Medulla oblongata (tissue), 1 donor: Measurements from ENCODE around the gene PRDM16.
A peak's percentile ranks its signal among the peaks of the same experiment; 100 is the strongest.
"Not testable (repeated sequence)": the region's sequence is repeated elsewhere in the genome, so short reads cannot be mapped to it uniquely, and the experiment has no call there.

Experiments used
- DNase-seq: peaks from one replicate; pipeline ENCODE4 v3.0.0-alpha.2; 2015; ENCODE audit errors: extremely low spot score

Gene PRDM16

GRCh38 chr1:3161176-3161840 lies 92.3 kb downstream of the PRDM16 start:
- DNase-seq = peak; percentile 74

- DNase-seq = no peak
Measured at GRCh38 chr1:3162322-3162882, 93.4 kb downstream of the PRDM16 start.

GRCh38 chr1:3163356-3163755 lies 94.4 kb downstream of the PRDM16 start:
- no peak for DNase-seq

- DNase-seq = no peak
Measured at GRCh38 chr1:3164671-3165070, 95.7 kb downstream of the PRDM16 start.

GRCh38 chr1:3165189-3165588 lies 96.2 kb downstream of the PRDM16 start:
- DNase-seq = not testable (repeated sequence)

GRCh38 chr1:3166206-3166918 lies 97.4 kb downstream of the PRDM16 start:
- no peak for DNase-seq

- no peak for DNase-seq
Measured at GRCh38 chr1:3167255-3167654, 98.3 kb downstream of the PRDM16 start.

DNA sequence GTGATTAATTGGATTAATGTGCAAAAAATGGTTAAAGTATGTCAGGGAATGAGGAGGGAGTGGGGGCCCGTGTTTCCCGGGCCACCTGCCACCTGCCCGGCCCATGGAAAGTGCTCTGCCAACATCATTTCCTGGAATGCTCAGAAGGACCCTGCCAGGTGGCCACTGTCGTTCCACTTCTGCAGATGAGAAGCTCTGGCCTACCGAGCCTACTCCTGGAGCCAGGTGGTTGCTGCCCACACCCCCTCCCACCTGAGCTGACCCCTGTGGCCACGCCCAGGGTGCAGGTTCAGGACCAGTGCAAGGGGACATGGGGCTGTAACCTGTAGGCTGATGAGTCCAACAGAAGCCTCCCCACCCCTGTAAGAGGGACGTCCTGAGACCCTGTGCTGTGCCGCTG lies 99.7 kb downstream of the PRDM16 start:
- DNase-seq = no peak

GRCh38 chr1:3169665-3170356 lies 100.8 kb downstream of the PRDM16 start:
- DNase-seq = no peak

DNA sequence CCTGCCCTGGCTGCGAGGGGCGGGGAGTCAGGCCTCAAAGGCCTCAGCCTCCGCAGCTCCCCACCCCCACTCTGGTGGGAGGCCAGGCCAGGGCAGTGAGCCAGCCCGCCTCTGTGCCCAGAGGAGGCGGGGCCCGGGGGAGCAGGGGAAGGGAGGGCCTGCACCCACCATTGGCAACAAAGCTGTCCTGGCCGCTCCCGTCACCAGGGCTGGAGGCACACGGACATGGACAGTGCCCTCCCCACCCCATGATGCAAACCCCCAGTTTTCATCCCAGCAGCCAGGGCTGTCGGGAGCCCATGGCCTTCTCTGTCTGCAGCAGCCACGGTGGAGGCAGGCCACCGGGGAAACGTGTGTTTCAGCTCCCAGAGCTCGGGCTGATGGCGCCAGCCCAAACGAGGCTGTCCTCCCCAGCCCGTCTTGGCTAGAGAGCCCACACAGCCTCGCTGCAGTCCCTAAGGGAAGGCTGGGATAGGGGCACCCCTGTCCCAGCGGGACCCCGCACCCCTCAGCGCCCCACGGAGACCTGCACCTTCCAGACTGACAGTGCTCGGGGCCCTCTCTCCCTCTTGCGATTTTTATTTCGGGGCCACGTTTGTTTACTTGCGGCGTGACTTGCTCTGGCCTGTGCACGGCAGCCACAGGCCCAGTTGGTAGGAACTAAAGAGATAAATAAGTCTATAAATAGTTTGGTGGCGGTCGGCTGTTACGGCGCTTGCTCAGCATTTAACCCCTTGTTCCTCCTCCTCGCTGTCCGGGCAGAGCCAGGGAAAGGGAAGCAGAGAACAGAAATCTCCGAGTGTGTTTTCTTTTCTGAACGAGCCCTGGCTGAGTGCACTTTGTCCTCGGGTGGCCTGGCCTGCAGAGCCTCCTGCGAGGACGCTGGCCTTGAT lies 101.8 kb downstream of the PRDM16 start:
- DNase-seq = peak; percentile 90

DNA sequence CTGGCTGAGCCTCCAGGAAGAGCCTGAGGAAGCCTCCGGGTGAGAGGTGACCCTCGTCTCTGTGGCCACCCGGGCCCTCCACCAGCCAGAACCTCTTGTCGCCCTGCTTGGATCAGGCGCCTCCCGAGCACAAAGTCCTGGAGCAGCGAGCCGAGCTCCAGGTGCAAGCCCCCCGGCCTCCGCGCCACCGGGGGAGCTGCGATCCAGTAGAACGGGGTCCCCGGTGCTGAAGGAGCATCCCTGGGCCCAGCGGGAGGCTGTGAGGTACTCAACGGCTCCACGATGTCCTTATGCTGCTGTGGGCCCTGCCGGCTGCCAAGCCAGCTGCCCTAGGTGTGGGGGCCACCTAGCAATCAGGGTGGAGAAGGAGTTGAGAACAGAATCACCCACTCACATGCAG lies 102.8 kb downstream of the PRDM16 start:
- no peak for DNase-seq

GRCh38 chr1:3172431-3173380 lies 103.7 kb downstream of the PRDM16 start:
- no peak for DNase-seq

GRCh38 chr1:3173381-3173980 lies 104.5 kb downstream of the PRDM16 start:
- DNase-seq = no peak

- peak; percentile 89 for DNase-seq
Measured at GRCh38 chr1:3174487-3175247, 105.7 kb downstream of the PRDM16 start.

DNA sequence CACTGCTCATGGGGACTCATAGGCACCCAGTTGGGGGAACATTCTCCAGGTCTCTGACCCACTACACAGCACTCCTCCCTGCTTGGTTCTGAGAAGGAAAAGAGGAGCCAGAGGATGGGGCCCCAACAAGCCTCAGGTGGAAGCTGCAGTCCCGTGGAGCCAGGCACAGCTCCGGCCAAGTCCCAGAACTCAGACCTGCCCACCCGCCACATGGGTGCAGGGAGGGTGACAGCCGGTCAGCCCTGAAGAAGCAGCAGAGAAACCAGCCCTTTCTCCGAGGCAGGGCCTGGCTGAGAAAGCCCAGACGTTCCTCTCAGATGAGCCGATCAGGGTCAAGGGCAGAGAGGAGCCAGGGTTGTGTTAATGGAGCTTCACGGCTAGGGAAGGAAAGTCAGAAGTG lies 106.5 kb downstream of the PRDM16 start:
- DNase-seq = no peak

- no peak for DNase-seq
Measured at GRCh38 chr1:3176028-3176427, 107.0 kb downstream of the PRDM16 start.

DNA sequence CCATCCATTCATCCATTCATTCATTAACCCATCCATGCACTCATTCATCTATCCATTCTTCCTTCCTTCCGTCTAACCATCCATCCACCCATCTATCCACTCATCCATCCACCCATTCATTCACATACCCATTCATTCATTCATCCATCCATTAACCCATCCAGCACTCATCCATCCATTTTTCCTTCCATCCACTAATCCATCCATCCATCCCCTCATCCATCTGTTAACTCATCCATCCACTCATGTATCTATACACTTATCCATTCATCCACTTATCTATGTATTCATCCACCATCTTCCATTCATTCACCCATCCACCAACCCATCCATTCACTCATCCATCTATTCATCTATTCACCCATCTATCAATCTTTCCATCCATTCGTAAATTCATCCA lies 107.8 kb downstream of the PRDM16 start:
- no peak for DNase-seq

GRCh38 chr1:3178279-3178678 lies 109.3 kb downstream of the PRDM16 start:
- no peak for DNase-seq

GRCh38 chr1:3179471-3179870 lies 110.5 kb downstream of the PRDM16 start:
- DNase-seq = no peak
